ENCODE data around the gene TPX2.

DNA sequence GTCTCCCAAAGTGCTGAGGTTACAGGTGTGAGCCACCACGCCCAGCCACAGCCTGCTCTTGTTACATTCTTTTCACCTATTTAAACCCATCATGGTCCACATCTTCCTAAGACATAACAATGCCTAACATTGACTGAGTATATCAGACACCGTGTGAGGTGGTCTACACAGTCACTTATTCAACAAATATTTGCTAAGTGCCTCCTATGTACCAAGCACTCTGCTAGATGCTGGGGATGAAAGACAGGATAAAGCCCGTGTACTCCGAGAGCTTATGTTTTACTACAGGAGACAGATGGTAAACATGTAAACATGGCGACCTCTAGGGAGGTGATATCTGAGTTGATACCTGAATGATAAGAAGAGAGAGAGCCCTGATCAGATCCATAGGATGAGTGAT is 29.2 kb upstream of the TPX2 start:
- TF ChIP-seq RARB (CRISPR knock-in tag; IDR thresholded peaks at IDR 0.05): no peak
- TF ChIP-seq BACH2 (CRISPR knock-in tag; IDR thresholded peaks at IDR 0.05; ENCODE audit: borderline replicate concordance): no peak
- TF ChIP-seq TOX (CRISPR knock-in tag; IDR thresholded peaks at IDR 0.05; ENCODE audit: borderline replicate concordance): no peak
- TF ChIP-seq SNAI2 (CRISPR knock-in tag; IDR thresholded peaks at IDR 0.05): no peak
- TF ChIP-seq, protein P1, sequence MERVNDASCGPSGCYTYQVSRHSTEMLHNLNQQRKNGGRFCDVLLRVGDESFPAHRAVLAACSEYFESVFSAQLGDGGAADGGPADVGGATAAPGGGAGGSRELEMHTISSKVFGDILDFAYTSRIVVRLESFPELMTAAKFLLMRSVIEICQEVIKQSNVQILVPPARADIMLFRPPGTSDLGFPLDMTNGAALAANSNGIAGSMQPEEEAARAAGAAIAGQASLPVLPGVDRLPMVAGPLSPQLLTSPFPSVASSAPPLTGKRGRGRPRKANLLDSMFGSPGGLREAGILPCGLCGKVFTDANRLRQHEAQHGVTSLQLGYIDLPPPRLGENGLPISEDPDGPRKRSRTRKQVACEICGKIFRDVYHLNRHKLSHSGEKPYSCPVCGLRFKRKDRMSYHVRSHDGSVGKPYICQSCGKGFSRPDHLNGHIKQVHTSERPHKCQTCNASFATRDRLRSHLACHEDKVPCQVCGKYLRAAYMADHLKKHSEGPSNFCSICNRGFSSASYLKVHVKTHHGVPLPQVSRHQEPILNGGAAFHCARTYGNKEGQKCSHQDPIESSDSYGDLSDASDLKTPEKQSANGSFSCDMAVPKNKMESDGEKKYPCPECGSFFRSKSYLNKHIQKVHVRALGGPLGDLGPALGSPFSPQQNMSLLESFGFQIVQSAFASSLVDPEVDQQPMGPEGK (CRISPR knock-in tag; IDR thresholded peaks at IDR 0.05; ENCODE audit: borderline replicate concordance): no peak
- TF ChIP-seq ARNTL (CRISPR knock-in tag; IDR thresholded peaks at IDR 0.05; ENCODE audit: borderline replicate concordance, low read depth): no peak
- no peak for TF ChIP-seq ZFP3 (CRISPR knock-in tag; IDR thresholded peaks at IDR 0.05)
- TF ChIP-seq, protein P2, sequence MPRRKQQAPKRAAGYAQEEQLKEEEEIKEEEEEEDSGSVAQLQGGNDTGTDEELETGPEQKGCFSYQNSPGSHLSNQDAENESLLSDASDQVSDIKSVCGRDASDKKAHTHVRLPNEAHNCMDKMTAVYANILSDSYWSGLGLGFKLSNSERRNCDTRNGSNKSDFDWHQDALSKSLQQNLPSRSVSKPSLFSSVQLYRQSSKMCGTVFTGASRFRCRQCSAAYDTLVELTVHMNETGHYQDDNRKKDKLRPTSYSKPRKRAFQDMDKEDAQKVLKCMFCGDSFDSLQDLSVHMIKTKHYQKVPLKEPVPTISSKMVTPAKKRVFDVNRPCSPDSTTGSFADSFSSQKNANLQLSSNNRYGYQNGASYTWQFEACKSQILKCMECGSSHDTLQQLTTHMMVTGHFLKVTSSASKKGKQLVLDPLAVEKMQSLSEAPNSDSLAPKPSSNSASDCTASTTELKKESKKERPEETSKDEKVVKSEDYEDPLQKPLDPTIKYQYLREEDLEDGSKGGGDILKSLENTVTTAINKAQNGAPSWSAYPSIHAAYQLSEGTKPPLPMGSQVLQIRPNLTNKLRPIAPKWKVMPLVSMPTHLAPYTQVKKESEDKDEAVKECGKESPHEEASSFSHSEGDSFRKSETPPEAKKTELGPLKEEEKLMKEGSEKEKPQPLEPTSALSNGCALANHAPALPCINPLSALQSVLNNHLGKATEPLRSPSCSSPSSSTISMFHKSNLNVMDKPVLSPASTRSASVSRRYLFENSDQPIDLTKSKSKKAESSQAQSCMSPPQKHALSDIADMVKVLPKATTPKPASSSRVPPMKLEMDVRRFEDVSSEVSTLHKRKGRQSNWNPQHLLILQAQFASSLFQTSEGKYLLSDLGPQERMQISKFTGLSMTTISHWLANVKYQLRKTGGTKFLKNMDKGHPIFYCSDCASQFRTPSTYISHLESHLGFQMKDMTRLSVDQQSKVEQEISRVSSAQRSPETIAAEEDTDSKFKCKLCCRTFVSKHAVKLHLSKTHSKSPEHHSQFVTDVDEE (CRISPR knock-in tag; IDR thresholded peaks at IDR 0.05): no peak
